GM18508 (cell line): ENCODE results near the gene SYT11.

Experiments
- ATAC-seq: cut with Tn5 transposase; IDR thresholded peaks from one replicate; pipeline ENCODE4 v1.9.1; 2021; ENCODE audit warnings: moderate number of reproducible peaks; ENCODE audit not compliant: insufficient read depth, unreplicated experiment

The SYT11 gene

DNA sequence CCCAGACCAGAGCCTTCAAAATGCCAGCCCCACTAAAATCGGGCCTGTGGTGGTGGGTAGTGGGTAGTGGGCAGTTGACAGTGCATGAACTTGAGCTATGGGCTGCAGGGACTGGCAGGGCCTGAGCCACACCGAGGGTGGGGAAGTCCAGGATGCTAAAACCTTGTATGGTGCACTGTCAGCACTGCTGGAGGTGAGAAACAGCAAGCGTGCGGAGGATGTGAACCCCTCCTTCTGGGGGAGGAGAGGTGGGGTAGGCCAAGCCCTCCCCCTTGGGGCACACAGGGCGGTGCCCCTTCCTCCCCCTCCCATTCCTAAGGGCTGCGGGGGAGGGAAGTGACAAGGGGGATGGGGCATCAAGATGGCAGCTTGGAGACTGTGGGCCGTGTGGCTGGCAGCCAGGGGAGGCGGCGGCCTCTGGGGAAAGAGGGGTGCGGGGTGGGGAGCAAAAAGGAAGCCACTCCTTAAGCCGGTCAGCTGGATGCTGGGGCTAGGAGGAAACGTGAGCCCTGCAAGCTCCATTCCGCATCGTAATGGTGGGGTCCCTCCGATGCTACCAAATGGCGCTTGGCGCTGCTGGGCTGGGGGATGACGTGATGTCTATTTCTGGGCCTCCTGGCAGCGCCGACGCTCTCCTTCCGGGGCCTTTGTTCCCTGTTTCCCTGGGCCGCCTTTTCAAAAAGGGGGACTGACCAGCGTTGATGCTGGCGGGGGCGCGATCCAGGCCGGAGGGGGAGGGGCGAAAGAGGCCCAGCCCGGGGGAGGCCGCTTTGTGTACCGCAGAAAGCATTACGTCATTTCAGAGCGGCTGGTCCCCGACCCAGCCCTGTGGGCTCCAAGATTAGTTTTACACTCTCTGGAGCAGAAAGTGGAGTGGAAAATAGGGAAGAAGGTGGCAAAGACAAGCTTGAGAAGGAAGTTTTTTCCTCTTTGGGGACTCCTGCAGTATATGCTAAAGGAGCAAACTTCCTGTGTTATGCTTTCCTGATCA lies 809 bp downstream of the SYT11 start:
- ATAC-seq, result no peak

DNA sequence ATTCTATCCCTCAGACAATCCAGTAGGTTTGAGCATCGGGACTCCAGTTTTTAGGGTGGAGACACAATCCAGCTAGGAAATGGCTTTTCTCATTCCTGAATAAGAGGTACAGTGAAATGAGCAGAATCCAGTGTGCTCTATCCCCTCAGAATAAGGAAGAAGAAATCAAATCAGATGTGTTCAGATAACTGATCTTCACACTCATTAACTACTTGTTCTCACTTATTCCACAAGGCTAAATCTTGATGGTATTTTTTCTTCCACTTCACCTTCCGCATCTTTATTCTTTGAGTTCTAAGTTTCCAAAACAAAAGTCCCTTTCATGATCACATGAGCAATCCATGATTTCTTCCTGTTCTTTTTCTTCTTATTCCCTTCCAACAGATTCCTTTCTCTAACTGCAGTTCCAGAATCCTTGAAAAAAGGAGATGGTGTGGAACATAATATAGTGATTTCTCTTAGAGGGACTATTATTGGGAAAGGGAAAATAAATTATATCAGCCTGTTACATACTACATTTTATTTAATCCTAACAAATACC lies 1.7 kb downstream of the SYT11 start:
- ATAC-seq, result no peak

DNA sequence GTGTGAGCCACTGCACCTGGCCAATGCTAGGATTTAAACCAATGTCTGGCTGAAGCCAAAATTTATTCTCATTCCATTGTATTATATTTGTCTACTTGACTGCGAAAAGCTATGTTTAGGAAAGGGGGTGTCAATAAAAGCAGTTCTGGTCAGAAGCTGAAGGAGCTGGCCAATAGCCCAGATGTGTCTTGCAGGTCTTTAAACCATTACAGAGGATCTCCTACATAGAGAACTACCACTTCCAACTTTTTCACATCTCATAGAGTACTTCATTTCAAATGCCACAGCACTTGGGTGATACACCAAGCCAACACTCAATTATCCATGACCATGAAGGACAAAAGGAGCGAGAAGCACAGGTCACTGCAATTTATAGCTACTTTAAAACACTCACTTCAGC lies 2.5 kb downstream of the SYT11 start:
- ATAC-seq, result no peak

DNA sequence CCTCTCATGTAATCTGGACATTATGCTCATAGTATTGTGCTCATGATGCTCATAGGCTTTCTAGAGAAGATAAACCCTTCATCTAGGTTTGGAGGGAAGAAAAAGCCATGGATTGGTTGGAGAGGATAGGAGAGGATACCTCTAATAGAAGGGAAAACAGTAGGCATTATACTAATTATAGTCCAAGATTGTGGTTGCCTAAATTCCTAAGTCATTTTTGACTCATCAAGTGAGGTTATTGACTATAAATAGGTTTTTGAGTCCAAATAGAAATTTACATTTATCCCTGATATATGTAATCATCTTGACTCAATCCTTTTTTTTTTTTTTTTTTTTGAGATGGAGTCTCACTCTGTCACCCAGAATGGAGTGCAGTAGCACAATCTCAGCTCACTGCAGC lies 5.0 kb downstream of the SYT11 start:
- ATAC-seq, result no peak

DNA sequence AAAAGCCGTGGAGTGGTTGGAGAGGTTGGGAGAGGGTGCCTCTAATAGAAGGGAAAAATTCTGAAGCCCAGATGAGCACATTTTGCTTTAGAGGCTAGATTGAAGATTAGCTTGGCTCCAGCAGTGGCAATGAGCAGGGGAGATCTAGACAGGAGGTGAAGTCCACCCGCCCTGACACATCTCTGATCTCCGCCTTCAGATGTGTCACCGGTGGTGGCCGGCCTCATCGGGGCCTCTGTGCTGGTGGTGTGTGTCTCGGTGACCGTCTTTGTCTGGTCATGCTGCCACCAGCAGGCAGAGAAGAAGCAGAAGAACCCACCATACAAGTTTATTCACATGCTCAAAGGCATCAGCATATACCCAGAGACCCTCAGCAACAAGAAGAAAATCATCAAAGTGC lies 8.4 kb downstream of the SYT11 start:
- no peak for ATAC-seq

DNA sequence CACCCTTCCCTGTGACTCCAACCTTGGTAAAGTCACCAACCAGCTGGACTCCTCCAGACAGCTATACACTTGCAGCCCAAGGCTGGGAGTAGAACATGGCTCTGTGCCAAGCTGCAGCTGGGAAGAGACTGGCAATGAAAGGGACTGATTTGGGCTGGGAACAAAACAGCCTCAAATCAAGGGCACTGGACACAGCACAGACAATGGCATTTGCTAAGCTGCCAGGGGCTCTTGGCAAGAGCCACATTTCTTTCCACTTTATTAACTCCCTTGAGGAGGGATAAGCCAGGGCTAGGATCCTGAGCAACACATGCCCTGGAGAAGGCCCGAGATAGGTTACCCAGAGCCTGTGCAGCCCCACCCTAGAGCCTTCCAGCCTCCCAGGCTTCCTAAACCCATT lies 12.0 kb downstream of the SYT11 start:
- no peak for ATAC-seq

DNA sequence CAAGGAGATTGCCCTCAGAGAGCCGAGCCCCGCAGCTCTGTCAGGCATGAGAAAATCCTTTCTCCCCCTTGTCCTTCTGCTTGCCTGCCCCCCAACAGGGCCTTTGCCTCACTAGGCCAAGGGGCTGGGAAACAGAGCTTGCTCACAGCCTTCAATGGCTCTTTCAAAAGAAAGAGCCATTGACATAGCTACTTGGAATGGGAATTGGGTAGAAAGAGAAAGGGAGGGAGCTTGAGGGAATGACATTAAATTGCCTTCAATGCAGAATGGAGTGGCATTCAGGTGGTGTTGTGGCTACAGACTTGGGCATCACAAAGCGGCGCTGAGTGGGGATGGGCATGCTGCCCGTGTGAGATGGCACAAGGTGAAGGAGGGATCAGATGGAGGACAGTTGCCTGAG lies 13.2 kb downstream of the SYT11 start:
- no peak for ATAC-seq

DNA sequence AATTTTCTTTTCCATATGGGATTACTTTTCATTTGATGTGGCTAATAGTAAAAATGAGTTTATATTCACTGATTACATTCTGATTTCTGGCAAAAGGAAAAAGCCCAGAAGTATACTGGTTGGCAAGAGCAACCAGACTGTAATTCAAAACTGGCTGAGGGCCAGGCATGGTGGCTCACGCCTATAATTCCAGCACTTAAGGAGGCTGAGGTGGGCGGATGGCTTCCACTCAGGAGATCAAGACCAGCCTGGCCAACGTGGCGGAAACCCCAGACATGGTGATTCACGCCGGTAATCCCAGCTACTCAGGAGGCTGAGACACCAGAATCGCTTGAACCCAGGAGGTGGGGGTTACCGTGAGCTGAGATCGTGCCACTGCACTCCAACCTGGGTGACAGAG lies 14.5 kb downstream of the SYT11 start:
- ATAC-seq, result no peak

DNA sequence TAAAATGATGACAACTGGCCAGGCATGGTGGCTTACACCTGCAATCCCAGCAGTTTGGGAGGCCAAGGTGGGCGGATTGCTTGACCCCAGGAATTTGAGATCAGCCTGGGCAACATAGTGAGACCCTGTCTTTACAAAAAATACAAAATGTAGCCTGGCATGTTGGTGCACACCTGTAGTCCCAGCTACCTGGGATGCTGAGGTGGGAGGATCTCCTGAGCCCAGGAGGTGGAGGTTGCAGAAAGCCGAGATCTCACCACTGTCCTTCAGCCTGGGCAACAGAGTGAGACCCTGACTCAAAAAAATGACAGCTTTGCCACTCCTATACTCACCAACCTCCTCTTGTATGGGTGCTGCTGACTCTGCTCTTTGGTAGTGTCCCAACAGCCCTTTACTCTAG lies 18.6 kb downstream of the SYT11 start:
- no peak for ATAC-seq

DNA sequence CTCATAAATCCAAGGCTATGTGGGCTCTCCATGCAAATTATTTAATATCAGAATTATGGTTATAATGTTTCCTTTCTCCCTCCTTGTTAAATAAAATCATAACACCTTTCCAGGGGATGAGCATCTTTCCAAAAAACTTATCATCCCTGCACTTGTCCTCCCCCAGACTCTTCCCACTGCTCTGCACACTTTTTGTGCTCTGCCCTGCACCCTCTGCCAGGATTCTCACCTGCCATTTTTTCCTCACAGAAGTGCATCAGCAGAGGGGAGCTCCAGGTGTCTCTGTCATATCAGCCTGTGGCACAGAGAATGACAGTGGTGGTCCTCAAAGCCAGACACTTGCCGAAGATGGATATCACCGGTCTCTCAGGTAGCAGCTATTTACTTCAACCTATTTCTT lies 20.9 kb downstream of the SYT11 start:
- ATAC-seq, result no peak

DNA sequence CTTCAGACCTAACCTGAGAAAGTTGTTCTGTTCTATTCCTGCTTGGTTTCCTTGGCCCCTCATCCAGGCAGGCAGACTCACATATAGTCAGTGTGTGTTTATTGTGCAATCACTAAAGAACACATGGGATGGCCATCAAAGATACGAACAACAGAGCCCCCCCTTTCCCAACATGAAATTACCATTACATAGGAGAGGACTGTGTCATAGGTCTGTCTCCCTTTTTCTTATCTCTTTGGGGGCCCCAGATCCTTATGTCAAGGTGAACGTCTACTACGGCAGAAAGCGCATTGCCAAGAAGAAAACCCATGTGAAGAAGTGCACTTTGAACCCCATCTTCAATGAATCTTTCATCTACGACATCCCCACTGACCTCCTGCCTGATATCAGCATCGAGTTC lies 21.6 kb downstream of the SYT11 start:
- no peak for ATAC-seq

DNA sequence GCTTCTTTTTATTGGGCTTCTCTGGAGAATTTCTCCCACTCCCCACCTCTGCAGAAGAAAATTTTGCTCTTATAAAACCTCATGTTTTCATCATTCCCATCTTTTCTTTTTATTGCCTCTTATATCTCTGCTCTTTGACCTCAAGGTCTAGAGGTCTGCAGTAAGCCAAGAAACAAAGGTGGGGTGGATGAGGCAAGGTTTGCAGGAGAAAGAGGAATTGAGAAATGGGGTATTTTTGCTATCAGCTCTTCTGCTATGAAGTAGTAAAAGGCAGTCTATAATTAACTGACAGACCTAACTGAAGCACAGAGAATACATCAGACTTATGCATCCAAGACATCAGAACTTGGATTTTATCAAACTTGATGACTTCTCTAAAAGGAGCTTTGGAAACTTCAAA lies 22.9 kb downstream of the SYT11 start:
- no peak for ATAC-seq

DNA sequence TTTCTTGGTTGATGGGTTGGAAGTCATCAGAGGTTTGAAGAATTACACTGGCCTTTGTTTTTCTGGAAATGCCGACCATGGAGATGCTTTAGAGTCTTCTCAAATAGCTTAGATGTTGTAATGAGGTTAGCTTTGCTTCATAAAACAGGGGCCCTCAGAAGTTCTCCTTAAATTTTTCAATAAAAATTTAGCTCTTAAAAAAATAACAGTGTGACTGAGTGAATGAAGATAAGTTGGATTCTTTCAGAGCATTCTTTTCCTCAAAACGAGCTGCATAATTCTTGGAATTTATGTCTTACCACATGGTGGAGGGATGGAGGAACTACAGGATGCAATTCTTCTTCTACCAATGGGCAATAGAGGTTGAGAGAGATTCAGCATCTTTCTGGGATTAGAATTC lies 23.4 kb downstream of the SYT11 start:
- no peak for ATAC-seq

DNA sequence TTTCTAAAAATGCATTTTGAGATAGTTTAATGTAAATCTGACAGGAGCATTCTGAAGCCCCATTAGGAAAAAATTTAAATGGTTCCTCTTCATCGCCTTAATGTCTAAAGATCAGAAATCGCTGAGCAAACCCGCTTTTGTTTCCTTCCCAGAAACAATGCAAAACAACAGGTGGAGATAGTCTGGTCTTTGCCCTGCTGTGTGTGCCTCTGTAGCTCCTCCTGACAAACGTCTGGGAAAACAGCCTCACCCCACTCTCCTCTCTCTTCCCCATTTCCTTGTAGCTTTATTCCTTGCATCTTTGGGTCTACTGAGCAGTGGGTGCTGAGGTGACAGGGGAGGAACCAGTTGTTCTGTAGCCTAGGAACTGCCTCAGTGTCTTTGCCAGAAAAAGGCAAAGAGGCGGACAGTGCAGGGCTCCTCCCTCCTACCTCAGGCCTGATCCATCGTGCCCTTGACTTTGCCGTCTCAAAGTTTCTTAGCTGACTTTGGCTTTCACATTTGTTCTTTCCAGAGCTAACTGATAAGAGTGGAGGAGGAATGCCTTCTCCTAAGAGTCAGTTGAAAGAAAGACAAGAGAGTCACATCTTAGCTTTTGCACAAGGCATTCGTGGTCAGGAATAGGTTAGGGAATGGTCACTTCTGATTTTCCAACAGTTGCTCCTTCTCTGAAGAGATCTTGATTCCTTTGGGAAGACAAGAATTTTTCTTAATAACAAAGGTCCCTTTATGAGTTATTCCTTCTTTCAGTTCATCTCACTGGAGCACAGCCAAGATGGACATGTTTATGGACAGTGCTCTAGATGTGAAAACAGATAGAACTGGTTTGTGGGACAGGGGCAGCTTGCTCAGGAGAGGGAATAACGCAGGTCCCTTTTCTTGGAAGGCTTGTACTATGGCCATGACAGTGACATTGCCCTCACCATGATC lies 24.9 kb downstream of the SYT11 start:
- ATAC-seq, result no peak

DNA sequence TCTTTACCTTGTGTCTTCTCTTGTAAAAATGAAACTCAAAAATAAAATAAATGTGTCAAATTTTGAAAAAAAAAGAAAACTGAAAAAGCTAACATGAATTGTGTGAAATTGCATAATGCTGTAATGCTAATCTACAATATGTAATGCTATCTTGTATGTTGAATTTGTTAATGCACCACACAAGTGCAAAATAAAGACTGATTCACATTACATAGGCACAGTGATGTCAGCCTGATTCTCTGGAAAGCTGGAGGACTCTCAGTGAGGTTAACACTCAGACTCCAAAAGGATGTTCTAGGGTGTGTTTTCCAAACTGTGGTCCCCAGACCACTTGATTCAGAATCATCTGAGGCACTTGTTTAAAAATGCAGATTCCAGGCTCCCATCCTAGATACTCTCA lies 25.6 kb downstream of the SYT11 start:
- ATAC-seq, result no peak

DNA sequence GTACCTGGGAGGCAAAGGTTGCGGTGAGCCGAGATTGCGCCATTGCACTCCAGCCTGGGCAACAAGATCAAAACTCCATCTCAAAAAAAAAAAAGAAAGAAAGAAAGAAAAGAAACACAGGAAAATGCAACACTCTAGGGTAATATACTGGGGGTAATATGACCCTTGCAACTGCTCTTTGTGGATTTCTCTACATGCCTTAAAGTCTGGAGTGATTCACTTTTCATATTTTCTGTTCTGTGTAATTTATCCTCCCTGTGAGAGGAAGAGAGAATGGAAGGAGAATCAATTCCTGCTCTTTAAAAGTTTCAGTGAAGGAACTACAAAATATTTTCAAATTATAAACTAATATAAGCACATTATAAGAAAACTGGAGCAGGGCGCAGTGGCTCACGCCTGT lies 29.1 kb downstream of the SYT11 start:
- no peak for ATAC-seq

DNA sequence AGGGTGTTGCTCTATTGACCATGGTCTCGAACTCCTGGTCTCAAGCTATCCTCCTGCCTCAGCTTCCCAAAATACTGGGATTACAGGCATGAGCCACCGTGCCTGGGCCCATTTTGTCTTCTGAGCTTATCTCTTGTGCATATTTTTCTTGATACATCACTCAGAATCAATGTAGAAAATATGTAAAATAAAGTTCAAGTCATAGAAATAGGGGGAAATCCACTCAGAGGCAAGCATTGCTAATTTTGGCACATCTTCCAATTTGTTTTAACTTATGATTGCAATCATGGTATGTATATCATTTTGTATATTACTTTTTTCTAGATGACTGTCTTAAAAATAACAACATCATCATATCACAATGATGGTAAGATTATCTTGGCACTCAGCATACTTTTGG lies 30.2 kb downstream of the SYT11 start:
- ATAC-seq, result no peak

DNA sequence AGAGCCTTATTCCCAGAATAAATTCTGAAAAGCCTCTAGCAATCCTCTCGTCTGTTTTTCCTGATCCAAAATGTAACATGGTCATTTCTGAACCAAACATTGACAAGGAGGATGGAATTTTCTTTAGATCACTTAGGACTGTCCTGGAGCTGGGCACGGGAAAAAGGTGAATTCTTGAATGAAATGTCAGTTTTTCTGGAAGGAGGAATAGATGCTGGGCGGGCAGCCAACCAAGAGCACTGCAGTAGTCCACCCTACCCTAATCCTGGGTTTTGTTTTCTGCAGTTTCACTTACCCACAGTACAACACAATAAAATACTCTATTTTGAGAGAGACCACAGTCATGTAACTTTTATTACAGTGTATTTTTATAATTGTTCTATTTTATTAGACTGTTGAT lies 30.9 kb downstream of the SYT11 start:
- ATAC-seq, result no peak

DNA sequence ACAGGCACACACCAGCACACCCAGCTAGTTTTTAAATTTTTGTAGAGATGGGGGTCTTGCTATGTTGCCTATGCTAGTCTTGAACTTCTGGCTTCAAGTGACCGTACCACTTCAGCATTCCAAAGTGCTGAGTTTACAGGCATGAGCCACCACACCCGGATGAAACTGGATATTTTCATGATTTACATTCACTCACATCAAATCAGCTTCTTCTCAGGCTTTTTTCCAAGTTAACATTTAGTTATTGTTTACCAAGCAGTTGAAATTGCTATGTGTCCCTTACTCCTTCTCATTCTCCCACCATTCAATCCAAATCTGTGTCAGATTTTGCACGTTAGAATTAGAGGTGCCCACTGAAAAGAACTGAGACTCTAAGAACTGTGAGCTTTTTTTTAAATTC lies 33.4 kb downstream of the SYT11 start:
- ATAC-seq, result no peak

DNA sequence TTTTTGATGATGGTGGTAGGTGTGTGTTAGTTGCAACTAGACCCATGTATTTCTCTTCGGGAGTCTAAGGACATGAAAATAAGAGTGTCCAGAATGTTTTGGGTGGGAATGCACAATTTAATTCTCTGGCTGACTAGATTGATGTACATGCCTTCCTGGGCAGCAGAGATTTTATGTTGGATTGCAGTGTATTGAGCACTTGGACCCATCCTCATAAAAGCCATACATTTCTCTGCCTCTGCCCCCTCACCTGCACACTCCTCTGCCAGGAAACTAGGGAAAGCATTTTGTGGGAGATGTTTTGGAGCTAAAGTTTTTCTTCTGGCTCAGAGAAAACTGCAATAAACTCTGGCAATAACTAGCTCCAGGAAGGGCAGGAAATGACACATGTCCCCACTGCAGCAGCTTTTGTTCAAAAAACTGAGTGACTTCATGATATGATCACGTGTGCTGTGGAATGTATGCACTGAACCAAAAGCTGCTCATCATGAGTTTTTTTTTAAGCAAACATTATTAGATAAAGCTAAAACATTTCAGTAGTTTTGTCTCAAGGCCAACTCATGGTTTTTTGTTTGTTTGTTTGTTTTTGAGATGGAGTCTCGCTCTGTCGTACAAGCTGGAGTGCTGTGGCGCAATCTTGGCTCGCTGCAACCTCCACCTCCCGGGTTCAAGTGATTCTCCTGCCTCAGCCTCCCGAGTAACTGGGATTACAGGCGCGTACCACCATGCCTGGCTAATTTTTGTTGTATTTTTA lies 34.2 kb downstream of the SYT11 start:
- no peak for ATAC-seq
